Thyroid gland (tissue), 4 donors: ENCODE results near the gene PTPRG.

Experiments
- POLR2A ChIP-seq, 2 donors: fragments of 450-650 bp; IDR thresholded peaks; one replicate each; pipeline ENCODE4 v1.6.1; 2017; ENCODE audit warnings: antibody characterized with exemption in 2 of 2, mild to moderate bottlenecking in 2 of 2, moderate library complexity in 1 of 2
- TF ChIP-seq, protein P1 (sequence below), 6 experiments: fragments of 200-600 bp in 3 of 6; fragments of 450-650 bp in 3 of 6; sonication (generic) in 3 of 6; IDR thresholded peaks; one replicate each; pipeline ENCODE4 v1.5.1; 2016 to 2019; ENCODE audit warnings: antibody characterized with exemption in 6 of 6, mild to moderate bottlenecking in 2 of 6, inconsistent platforms in 1 of 6, moderate library complexity in 1 of 6

DNA sequence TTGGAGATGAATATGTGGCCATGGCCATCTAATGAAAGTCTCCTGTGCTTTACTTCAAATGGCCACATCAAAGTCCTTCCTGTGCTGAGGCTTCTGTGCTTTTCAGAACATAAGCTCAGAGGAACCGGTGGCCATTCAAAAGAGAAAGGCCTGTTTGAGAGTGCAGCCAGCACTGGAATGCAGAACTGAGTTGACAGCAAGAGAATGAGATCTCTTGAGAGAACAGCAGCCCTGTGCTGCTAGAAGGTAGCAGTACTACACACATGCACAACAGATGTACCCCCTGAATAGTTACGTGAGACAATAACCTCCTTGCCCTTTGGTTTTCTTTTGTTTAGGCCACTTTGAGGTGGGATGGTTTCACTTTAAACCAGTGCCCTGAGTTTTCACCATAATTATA, 292.5 kb downstream of the PTPRG start:
- TF ChIP-seq, protein P1, sequence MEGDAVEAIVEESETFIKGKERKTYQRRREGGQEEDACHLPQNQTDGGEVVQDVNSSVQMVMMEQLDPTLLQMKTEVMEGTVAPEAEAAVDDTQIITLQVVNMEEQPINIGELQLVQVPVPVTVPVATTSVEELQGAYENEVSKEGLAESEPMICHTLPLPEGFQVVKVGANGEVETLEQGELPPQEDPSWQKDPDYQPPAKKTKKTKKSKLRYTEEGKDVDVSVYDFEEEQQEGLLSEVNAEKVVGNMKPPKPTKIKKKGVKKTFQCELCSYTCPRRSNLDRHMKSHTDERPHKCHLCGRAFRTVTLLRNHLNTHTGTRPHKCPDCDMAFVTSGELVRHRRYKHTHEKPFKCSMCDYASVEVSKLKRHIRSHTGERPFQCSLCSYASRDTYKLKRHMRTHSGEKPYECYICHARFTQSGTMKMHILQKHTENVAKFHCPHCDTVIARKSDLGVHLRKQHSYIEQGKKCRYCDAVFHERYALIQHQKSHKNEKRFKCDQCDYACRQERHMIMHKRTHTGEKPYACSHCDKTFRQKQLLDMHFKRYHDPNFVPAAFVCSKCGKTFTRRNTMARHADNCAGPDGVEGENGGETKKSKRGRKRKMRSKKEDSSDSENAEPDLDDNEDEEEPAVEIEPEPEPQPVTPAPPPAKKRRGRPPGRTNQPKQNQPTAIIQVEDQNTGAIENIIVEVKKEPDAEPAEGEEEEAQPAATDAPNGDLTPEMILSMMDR (IDR thresholded peaks at IDR 0.05): no peak
- TF ChIP-seq POLR2A (IDR thresholded peaks at IDR 0.05): no peak
